K562 (cell line): ENCODE results near the gene CD276.
A peak's percentile ranks its signal among the peaks of the same experiment; 100 is the strongest.

Experiments used
- ARID4B ChIP-seq: sonication (generic); formaldehyde crosslinking; IDR thresholded peaks from 2 replicates; pipeline ENCODE4 v1.8.0; 2022; ENCODE audit warnings: mild to moderate bottlenecking, missing genetic modification reagents
- BCOR ChIP-seq: fragments of 450-650 bp; IDR thresholded peaks from 2 replicates; pipeline ENCODE4 v1.6.1; 2016
- CBX5 ChIP-seq: IDR thresholded peaks from 2 replicates; pipeline ENCODE4 v1.6.1; 2014; ENCODE audit warnings: low read depth, borderline replicate concordance
- CHD7 ChIP-seq: fragments of 200-600 bp; sonication (generic); IDR thresholded peaks from one replicate; pipeline ENCODE4 v1.6.1; 2012; ENCODE audit warnings: mild to moderate bottlenecking, low read depth, low read length, inconsistent platforms
- CTCF ChIP-seq, 3 experiments: IDR thresholded peaks in 2 of 3; conservative IDR thresholded peaks in 1 of 3; 2 replicates each; pipeline ENCODE4 v1.5.1; 2011 to 2012; ENCODE audit warnings: low read length in 3 of 3, mild to moderate bottlenecking in 3 of 3, control low read depth in 2 of 3, improper control_type of control experiment in 1 of 3, inconsistent platforms in 1 of 3, low read depth in 1 of 3, mixed read lengths in 1 of 3, moderate library complexity in 1 of 3; ENCODE audit not compliant: insufficient read depth in 2 of 3
- NFIC ChIP-seq: fragments of 450-650 bp; IDR thresholded peaks from 2 replicates; pipeline ENCODE4 v1.6.1; 2017; ENCODE audit warnings: mild to moderate bottlenecking, inconsistent platforms
- SETDB1 ChIP-seq: IDR thresholded peaks from one replicate; pipeline ENCODE4 v1.6.1; 2012; ENCODE audit warnings: low read length, control low read depth, inconsistent platforms
- SRSF1 ChIP-seq: fragments of 200-400 bp; formaldehyde crosslinking; IDR thresholded peaks from 2 replicates; pipeline ENCODE4 v1.6.1; 2017; ENCODE audit warnings: mild to moderate bottlenecking, low read depth, low read length, moderate library complexity
- ZBED1 ChIP-seq: IDR thresholded peaks from 2 replicates; pipeline ENCODE4 v1.6.1; 2014
- ZFX ChIP-seq: sonication (generic); formaldehyde crosslinking; IDR thresholded peaks from 2 replicates; pipeline ENCODE4 v1.8.0; 2022; ENCODE audit warnings: mild to moderate bottlenecking, missing genetic modification reagents, moderate library complexity

- TF ChIP-seq SRSF1: no peak
- TF ChIP-seq CHD7: no peak
- peak; percentile 24 to 51 (median 42); a peak in 4 of 6 replicates for TF ChIP-seq CTCF (IDR thresholded peaks at IDR 0.05 in 2 of 3, conservative IDR thresholded peaks at IDR 0.05 in 1 of 3; ENCODE audit: insufficient read depth in 2 of 3, low read depth in 1 of 3, low read length in 3 of 3)
- no peak for TF ChIP-seq SETDB1
- TF ChIP-seq NFIC: no peak
- no peak for TF ChIP-seq ZBED1
- no peak for TF ChIP-seq ARID4B (CRISPR knock-in tag)
- no peak for TF ChIP-seq CBX5
- no peak for TF ChIP-seq ZFX
- TF ChIP-seq BCOR: no peak
Observed at GRCh38 chr15:73712107-73712506, 27.9 kb downstream of the CD276 start.
